Esophagus muscularis mucosa (tissue), 3 donors: ENCODE data around the gene DOK3.

Source experiments
- POLR2A ChIP-seq: fragments of 450-650 bp; IDR thresholded peaks from one replicate; pipeline ENCODE4 v1.6.1; 2017; ENCODE audit warnings: antibody characterized with exemption, moderate library complexity, mild to moderate bottlenecking, low read depth
- POLR2AphosphoS5 ChIP-seq, 2 donors: sonication (generic); formaldehyde crosslinking; IDR thresholded peaks; one replicate each; pipeline ENCODE4 v1.6.1; 2017; ENCODE audit warnings: antibody characterized with exemption in 2 of 2
- TF ChIP-seq, protein P1 (sequence below), 3 experiments: fragments of 200-600 bp in 2 of 3; fragments of 450-650 bp in 1 of 3; sonication (generic) in 2 of 3; IDR thresholded peaks; one replicate each; pipeline ENCODE4 v1.5.1; 2017 to 2019; ENCODE audit warnings: antibody characterized with exemption in 3 of 3, mild to moderate bottlenecking in 2 of 3, moderate library complexity in 1 of 3

GRCh38 chr5:177502886-177503285 lies 6.7 kb downstream of the DOK3 start:
- TF ChIP-seq, protein P1, sequence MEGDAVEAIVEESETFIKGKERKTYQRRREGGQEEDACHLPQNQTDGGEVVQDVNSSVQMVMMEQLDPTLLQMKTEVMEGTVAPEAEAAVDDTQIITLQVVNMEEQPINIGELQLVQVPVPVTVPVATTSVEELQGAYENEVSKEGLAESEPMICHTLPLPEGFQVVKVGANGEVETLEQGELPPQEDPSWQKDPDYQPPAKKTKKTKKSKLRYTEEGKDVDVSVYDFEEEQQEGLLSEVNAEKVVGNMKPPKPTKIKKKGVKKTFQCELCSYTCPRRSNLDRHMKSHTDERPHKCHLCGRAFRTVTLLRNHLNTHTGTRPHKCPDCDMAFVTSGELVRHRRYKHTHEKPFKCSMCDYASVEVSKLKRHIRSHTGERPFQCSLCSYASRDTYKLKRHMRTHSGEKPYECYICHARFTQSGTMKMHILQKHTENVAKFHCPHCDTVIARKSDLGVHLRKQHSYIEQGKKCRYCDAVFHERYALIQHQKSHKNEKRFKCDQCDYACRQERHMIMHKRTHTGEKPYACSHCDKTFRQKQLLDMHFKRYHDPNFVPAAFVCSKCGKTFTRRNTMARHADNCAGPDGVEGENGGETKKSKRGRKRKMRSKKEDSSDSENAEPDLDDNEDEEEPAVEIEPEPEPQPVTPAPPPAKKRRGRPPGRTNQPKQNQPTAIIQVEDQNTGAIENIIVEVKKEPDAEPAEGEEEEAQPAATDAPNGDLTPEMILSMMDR (IDR thresholded peaks at IDR 0.05) = no peak
- no peak for TF ChIP-seq POLR2AphosphoS5 (IDR thresholded peaks at IDR 0.05)
- TF ChIP-seq POLR2A = no peak
